ENCODE data around the gene MEF2A. TPM values are rescaled to one million over a fixed set of nuclear protein-coding genes. Genes with fewer than 3 reads are reported as not detected.

Gene MEF2A
- polyA plus RNA-seq, 3 donors, result 20.3 to 61.8 (median 33.5) TPM

DNA sequence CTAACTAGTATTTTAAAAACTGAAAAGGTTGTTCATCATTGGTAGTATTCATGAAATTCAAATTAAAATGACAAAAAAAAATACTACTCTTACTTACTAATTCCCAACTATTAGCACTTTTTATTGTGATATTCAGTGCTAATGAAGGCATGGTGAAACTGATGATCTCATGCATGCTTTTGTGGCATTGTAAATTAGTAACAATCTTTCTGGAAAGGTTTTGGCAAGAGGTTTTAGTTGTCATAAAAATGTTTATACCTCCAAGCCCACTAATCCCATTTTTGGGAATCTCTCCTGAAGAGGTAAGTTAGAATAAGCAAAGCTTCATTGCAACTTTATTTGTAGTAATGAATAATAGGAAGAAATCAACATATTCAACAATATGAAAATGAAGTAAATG lies 114.5 kb downstream of the MEF2A start:
- no peak overlapping the region for H3K27ac Mint-ChIP-seq
- no peak for DNase-seq
- H4K20me1 ChIP-seq (ENCODE audit: insufficient read depth, low read length), result peaks cover 20% of the 10 kb centered on the region
- intact Hi-C loops (cut with micrococcal nuclease), result no loop called here
- H3K36me3 Mint-ChIP-seq, result peaks cover 78 to 83% of the 10 kb centered on the region in 2 donors
- H3K79me2 ChIP-seq (ENCODE audit: insufficient read depth, low read length), result peaks cover 8% of the 10 kb centered on the region
- no peaks in the 10 kb centered on the region for H3K4me1 Mint-ChIP-seq
- peaks cover 49 to 89% of the 10 kb centered on the region in 2 donors for H3K36me3 ChIP-seq (replicated peaks in 1 of 2; ENCODE audit: control insufficient read depth in 1 of 2, insufficient read depth in 2 of 2, low read length in 2 of 2)
- no peaks in the 10 kb centered on the region for H3K9me3 ChIP-seq (replicated peaks in 1 of 2; ENCODE audit: control insufficient read depth in 1 of 2, insufficient read depth in 1 of 2, low read length in 2 of 2)
- no peak for TF ChIP-seq CTCF (IDR thresholded peaks at IDR 0.05)
- H2AFZ ChIP-seq (ENCODE audit: insufficient read depth, low read depth, low read length, poor library complexity, severe bottlenecking), result no peak overlapping the region
- H3K9ac ChIP-seq (ENCODE audit: insufficient read depth, low read length, poor library complexity, severe bottlenecking), result no peak overlapping the region
- no peak overlapping the region for H3K4me3 ChIP-seq (replicated peaks in 1 of 3; ENCODE audit: low read depth in 2 of 3, low read length in 3 of 3)
- peak overlapping the region in 1 of 2 donors; percentile 11 for H3K27ac ChIP-seq (ENCODE audit: low read depth in 1 of 2, low read length in 2 of 2)
- H3K9me3 Mint-ChIP-seq, result peaks cover 0 to 15% (median 7%) of the 10 kb centered on the region in 7 donors
- no peaks in the 10 kb centered on the region for H3K4me1 ChIP-seq (ENCODE audit: control insufficient read depth in 1 of 2, insufficient read depth in 2 of 2, low read length in 2 of 2)
- H3K4me3 Mint-ChIP-seq, result no peak overlapping the region
- H3K27me3 ChIP-seq (ENCODE audit: control insufficient read depth in 2 of 2, insufficient read depth in 2 of 2, low read length in 2 of 2), result no peaks in the 10 kb centered on the region
- H3K4me2 ChIP-seq (replicated peaks; ENCODE audit: extremely low read depth, low read length, poor library complexity, severe bottlenecking), result no peak overlapping the region
- peaks cover 0 to 1% (median 0%) of the 10 kb centered on the region in 3 donors for H3K27me3 Mint-ChIP-seq (ENCODE audit: low read depth in 3 of 3)

GRCh38 chr15:99681990-99682389 lies 116.2 kb downstream of the MEF2A start:
- H3K27me3 Mint-ChIP-seq (ENCODE audit: low read depth in 3 of 3), result no peaks in the 10 kb centered on the region
- TF ChIP-seq CTCF (IDR thresholded peaks at IDR 0.05), result no peak
- Histone ChIP-seq H3K9me3 (replicated peaks in 1 of 2; ENCODE audit: control insufficient read depth in 1 of 2, insufficient read depth in 1 of 2, low read length in 2 of 2) (peaks cover 0 to 4% of the 10 kb centered on the region in 2 donors), H3K4me3 (replicated peaks in 1 of 3; ENCODE audit: low read depth in 2 of 3, low read length in 3 of 3) (no peak overlapping the region), H3K27ac (ENCODE audit: low read depth in 1 of 2, low read length in 2 of 2) (no peak overlapping the region), H3K27me3 (ENCODE audit: control insufficient read depth in 2 of 2, insufficient read depth in 2 of 2, low read length in 2 of 2) (no peaks in the 10 kb centered on the region), H3K9ac (ENCODE audit: insufficient read depth, low read length, poor library complexity, severe bottlenecking) (no peak overlapping the region), H2AFZ (ENCODE audit: insufficient read depth, low read depth, low read length, poor library complexity, severe bottlenecking) (no peak overlapping the region), H3K36me3 (replicated peaks in 1 of 2; ENCODE audit: control insufficient read depth in 1 of 2, insufficient read depth in 2 of 2, low read length in 2 of 2) (peaks cover 32 to 87% of the 10 kb centered on the region in 2 donors), H3K79me2 (ENCODE audit: insufficient read depth, low read length) (peaks cover 8% of the 10 kb centered on the region), H3K4me1 (ENCODE audit: control insufficient read depth in 1 of 2, insufficient read depth in 2 of 2, low read length in 2 of 2) (no peaks in the 10 kb centered on the region), H4K20me1 (ENCODE audit: insufficient read depth, low read length) (peaks cover 20% of the 10 kb centered on the region), H3K4me2 (replicated peaks; ENCODE audit: extremely low read depth, low read length, poor library complexity, severe bottlenecking) (no peak overlapping the region)
- WGBS (ENCODE audit: insufficient coverage), result no CpG with 5 or more reads among the region's 1 CpG
- H3K4me3 Mint-ChIP-seq, result no peak overlapping the region
- peaks cover 9 to 30% (median 12%) of the 10 kb centered on the region in 7 donors for H3K9me3 Mint-ChIP-seq
- H3K36me3 Mint-ChIP-seq, result peaks cover 79 to 83% of the 10 kb centered on the region in 2 donors
- H3K27ac Mint-ChIP-seq, result no peak overlapping the region
- no peak for DNase-seq
- intact Hi-C loops (cut with micrococcal nuclease), result no loop called here
- H3K4me1 Mint-ChIP-seq, result no peaks in the 10 kb centered on the region
